NCI-H2196 (cell line): ENCODE data around the gene TMEM132A.
"Not testable (repeated sequence)": the region's sequence is repeated elsewhere in the genome, so short reads cannot be mapped to it uniquely, and the experiment has no call there.

Experiments
- DNase-seq: peaks from one replicate; lab custom pipeline; 2025; ENCODE audit not compliant: unreplicated experiment; lab: John Stamatoyannopoulos, UW

TMEM132A gene

DNA sequence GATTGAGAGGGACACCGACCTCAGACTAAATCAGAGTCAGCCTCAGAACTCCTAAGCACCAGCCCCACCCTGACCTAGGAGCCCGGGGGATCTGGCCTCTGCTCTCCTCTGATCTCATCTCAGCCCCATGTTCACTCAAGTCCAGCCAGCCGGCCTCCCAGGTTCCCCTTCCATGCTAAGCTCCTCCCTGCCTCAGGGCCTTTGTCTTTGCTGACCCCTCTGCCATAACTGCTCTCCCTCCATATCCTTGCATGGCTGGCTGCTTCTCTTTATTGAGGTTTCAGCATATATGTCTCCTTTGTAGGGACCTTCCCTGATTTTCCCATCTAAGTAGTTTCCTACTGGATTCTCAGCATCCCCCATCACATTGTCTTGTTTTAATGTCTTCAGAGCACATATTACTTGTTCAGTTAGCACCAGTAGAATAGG is 28.5 kb downstream of the TMEM132A start:
- DNase-seq: no peak

DNA sequence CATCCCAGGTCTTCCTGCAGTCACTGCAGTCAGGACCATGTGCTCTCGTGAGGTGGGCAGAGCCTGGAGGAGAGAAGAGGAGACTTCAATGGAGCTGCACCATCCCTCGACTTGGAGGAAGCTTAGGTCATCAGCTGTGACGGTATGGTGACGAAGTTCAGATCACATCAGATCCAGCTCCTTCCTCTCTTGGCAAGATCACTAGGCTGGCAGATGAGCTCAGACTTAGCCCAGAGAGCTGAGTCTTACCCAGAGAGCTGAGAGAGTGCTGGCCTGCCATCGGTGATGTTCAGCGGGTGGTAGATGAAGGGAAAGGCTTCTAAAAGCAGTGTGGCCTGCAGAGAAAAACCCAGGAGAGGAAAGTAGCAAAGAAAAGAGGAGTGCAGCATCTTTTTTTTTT is 29.5 kb downstream of the TMEM132A start:
- DNase-seq: no peak

DNA sequence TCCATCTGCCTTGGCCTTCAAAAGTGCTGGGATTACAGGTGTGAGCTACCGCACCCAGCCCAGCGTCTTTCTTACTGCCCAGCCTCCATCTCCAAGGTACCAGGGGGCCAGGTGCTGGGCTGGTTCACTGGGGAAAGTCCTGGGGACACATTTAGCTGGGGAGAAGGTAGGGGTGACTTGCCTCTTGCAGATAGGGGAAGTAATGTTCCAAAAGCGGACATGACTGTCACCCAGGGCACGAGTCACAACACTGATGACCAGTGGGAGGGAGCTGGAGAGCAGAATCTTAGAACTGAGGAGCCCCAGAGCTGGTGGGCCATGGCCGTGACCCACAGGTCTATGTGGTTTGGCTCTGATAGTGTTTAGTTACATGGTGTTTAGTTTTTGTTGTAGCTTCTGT is 30.2 kb downstream of the TMEM132A start:
- DNase-seq: no peak

DNA sequence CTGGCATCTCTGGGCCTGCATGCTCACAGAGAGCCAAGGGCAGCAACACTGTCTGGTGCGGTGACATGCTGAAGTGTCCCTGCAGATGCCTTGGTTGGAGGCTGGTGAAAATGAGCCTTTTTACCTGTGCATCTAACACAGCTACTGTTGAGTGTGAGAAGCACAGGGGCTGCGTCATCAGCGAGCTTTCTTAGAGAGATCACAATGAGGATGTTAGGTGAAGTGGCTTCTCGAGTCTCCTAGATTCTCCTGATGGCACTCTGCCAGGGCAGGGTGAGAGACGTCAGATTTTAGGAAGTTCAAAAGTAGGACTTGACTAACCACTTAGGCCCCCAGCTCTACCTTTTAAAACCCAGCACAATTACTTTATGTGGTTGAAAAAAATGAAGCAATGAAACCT is 31.3 kb downstream of the TMEM132A start:
- DNase-seq: no peak

DNA sequence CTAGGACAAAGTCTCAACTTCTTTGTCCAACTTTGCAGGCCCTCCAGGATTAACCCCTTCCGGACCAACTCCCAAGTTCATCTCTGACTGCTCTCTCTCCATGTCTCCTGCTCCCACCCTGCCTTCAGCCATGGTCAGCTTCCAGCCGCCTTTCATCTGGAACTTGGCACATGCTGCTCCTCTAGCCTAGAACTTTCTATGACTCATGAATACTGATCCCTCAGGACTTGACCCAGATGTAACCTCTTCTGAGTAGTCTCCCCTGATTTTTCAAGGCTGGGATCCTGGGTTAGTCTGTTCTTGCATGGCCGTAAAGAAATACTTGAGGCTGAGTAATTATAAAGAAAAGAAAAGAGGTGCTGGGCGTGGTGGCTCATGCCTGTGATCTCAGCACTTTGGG is 32.9 kb downstream of the TMEM132A start:
- no peak for DNase-seq

DNA sequence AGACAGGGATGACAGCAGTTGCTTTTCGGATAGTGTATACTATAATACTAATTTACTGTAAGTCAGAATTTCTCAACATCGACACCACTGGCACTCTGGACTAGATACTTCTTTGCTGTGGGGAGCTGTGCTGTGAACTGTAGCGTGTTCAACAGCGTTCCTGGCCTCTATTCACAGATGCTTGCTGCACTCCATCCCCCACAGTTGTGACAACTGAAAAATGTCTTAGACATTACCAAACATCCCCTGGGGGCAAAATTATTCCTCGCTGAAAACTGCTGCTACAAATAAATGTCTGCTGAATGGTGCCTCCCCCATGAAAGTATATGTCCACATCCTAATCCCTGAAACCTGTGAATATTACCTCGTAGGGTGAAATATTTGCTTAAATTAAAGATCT is 35.2 kb downstream of the TMEM132A start:
- no peak for DNase-seq

DNA sequence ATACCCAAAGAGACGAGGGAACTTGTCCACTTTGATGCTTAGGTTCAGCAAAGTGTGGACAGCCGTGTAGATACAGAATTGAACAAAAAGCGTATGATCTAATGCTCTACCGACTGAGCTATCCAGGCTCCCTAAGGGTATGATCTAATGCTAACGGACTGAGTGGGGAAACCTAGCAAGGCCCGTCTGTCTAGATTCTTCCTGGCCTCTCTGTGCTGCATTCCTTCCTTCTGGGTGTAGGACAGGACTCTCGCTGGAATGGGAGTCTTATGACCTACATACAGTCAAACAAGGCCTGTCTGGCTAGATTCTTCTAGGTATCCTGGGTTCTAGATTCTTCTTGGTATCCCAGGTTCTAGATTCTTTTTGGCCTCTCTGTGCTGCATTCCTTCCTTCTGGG is 36.1 kb downstream of the TMEM132A start:
- no peak for DNase-seq

DNA sequence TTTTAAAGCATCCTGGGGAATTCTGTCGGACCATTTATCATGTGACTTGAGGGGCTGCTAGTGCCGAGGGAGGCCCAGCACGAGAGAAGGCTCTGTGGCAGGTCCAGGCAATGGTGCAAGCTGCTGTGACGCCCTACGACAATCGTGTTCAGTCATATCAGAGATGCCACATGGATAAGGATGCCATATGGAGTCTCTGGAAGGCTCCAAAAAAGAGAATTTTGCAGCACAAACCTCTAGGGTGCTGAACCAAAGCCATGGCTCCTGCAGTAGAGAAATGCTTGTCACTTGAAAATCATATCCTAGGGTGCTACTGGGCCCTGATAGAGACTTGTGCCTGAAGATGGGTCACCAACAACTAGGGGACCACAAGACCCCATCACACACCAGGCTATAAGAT is 40.5 kb downstream of the TMEM132A start:
- no peak for DNase-seq

DNA sequence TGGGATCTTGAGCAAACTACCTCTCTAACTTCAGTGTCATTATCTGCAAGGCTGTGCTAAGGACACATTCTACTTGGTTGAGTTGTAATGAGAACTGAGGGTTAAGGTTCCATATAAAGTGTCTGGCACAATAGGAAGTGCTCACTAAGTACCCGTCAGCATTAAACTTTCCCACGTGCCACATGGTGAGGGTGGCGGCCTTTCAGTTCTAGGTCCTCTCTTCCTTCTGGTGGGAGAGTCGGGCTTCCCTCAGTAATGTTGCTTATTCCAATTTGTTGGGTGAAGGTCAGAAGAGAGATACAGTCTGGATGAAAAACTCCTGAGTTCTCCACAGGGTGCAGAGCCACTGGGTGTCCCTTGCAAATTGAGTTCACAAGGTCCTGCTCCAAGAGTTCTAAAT is 42.6 kb downstream of the TMEM132A start:
- DNase-seq: no peak

DNA sequence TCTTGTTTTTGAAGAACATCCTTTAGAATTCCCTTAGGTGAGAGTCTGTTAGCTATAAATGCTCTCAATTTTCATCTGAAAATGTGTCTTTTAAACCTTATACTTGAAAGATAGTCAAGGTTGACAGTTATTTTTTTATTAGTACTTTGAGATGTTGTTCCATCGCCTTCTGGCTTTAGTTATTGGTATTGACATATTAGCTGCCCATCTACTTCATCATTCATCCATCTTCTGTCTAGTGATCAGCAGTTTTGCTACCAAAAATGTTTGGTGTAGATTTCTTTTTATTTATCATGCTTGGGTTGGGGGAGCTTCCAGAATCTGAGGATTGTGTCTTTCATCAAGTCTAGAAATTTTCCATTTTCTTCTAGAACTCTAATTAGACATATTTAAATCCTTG is 44.0 kb downstream of the TMEM132A start:
- DNase-seq: no peak

DNA sequence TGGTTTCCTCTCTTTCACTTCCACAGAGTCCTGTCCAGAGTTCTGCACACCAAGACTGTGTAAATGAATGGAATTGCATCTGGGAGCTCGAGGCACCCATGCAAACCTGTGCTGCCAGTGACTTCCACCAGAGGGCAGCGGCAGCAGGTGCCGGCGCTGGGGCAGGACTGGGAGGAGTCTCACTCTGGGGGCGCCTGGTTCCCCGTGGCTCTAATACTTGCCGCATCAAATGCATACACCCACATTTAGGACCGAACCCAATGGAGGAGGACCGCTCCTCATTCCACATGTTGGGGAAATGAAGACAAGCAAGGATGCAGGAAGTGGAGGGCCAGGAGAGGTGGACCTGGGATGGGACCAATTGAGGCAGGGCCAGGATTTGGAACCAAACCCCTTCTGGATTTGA is 46.1 kb downstream of the TMEM132A start:
- DNase-seq: peak; percentile 32

DNA sequence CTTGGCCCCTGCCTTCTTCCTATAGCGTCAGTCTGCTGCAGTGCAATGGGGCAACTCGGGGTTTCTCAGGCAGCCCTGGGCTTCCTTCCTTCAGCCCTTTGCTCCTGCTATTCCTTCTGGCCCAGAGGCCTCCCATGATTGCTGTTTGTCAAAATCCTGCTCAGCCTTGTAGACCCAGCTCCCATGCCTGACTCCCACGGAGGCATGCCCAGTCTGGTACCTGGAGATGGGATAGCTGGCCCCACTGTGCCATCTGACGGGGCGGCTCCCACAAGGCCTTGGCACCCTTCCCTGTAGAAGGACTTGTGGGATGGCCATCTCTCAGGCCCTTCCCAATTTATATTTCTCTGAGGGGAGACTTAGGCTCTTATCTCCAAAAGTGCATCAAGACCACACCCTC is 46.6 kb downstream of the TMEM132A start:
- DNase-seq: no peak

DNA sequence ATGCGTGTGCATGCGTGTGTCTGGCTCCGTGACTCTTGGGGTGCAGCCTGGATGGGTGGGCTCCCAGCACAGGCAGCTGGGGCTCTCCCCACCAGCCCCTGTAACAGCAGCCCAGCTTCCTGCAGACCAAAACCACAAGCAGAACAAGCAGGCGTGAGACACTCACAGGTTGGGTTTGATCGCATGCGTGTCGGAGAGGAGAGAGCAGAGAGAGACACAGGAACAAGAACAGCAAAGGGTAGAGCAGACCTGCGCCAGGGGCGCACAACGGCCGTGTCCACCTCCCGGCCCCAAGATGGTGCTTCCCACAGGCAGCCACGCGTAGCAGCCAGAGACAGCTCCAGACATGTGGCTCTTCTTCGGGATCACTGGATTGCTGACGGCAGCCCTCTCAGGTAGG is 47.3 kb downstream of the TMEM132A start, which contains the start of gene CD6:
Gene CD6, plus strand, starts transcription at position 161 of the 400 bp plus-strand sequence. Its CDS starts 186 bp downstream, at position 347.
- DNase-seq: no peak

DNA sequence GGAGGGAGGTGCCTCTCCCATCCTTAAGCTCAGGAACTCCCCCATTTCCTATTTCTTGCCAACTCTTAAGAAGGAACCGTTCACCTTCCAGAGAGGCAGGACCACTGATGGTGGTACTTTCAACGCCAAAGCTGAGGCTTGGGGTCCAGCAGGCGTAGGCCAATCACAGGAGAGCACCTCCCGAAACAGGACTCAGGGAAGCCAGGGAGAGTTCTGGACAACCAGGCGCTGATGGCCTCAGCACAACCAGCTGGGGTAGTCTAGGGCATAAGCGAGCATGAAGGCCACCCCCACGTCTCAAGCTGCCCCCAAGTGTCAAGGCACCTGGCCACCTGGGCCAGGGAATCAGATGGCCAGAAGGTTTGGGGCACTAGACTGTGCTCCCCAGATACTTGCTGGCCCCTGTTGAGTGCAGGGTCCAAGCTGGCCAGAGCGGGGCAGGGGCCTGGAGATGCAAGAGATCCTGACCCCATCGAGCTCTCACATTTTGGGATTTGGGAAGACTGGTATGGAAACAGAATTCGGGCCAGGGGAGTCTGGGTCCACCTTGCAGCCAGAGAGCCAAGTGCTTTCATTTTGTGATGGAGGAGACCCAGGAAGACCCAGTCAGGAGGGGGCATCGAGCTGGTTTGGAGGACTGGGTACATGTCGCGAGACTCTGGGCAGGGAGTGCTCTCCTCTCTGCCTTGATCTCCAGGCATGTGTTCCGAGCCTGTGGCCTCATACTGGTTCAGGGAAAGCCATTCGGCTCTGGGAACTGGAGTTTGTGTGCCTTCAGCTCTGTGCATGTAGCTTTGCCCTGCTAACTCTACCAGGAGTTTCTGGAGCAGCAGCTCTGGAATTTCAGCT is 48.1 kb downstream of the TMEM132A start:
- no peak for DNase-seq

DNA sequence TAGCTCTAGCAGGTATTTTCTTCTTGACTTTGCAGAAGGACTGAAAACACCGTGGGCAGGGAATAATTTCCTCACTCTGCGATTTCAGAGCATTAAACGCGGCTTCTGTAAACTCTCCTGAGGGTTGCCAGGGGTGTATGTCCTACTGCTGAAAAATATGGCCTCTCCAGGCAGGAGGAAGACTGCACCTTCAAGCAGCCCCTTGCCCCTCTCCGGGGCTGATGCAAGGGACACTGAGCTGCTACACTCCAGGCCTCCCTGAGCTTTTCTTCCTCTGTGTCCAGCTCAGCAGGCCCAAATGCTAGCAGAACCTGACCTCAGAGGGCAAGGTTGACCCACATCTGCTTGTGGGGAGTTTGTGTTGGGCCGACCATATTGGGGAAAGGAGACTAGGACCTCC is 49.4 kb downstream of the TMEM132A start:
- no peak for DNase-seq

DNA sequence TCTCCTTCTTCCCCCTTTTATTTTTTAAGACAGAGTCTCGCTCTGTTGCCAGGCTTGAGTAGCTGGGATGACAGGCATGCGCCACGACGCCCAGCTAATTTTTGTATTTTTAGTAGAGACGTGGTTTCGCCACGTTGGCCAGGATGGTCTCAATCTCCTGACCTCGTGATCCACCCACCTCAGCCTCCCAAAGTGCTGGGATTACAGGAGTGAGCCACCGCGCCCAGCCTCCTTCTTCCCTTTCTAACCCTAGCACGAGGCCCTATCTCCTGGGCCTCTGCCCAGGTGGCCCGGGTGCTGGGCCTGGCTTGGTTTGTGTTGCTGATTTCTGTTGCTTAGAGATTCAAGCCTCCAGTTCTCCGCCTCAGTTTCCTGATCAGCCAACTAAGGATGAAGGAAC is 50.1 kb downstream of the TMEM132A start:
- DNase-seq: not testable (repeated sequence)

DNA sequence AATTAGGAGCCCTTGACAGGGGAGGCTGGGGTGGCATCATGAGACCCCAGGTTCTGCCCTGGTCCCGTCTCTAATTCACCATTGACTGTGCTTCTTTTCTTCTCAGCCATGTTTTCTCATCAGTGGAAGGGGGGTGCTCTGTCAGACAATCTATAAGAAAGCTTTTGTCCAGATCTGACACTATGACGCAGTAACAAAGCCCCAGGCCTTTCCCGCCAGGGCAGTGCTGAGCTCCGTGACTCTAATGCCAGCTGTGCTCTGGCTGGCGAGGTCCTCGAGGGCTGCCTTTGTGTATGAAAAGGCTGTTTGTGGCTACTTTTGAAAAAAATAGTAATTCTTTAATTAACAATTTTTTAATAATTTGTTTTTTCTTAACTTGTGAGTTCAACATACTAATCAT is 50.5 kb downstream of the TMEM132A start:
- no peak for DNase-seq

DNA sequence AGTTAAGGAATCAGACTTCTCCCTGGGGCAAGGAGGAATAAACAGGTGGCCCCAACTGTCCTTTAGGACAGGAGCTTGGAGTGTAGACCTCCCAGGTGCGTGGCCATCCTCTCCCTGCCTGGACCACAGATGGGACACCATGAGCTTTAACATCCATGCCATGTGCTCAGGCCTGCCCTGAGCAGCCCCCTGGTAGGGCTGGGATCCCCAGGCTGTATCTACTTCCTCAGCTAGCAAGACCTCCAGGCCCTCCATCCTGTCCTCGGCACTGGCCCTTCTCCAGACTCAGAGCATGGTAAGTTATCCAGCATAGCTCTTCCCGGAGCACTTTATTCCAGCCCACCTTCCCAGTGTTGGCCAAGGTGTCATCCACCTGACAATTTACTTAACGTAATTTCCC is 53.0 kb downstream of the TMEM132A start:
- no peak for DNase-seq

DNA sequence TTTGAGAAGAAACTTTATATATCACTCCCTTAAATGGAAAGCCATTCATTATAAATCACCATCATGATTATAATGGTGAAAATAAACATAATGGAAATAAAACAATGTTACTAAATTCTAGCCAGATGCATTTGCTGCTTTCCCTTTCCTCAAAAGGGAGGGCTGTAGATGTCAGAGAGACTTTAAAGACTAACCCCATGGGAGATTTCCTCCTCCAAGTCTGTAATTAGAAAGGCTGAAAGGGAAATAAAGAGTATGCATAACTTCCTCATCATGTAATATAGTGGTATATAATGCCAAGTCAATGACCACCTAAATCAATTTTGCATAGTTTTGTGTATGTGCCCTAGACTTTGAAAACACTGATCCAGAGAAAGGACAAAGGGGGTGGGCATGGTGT is 53.6 kb downstream of the TMEM132A start:
- no peak for DNase-seq

DNA sequence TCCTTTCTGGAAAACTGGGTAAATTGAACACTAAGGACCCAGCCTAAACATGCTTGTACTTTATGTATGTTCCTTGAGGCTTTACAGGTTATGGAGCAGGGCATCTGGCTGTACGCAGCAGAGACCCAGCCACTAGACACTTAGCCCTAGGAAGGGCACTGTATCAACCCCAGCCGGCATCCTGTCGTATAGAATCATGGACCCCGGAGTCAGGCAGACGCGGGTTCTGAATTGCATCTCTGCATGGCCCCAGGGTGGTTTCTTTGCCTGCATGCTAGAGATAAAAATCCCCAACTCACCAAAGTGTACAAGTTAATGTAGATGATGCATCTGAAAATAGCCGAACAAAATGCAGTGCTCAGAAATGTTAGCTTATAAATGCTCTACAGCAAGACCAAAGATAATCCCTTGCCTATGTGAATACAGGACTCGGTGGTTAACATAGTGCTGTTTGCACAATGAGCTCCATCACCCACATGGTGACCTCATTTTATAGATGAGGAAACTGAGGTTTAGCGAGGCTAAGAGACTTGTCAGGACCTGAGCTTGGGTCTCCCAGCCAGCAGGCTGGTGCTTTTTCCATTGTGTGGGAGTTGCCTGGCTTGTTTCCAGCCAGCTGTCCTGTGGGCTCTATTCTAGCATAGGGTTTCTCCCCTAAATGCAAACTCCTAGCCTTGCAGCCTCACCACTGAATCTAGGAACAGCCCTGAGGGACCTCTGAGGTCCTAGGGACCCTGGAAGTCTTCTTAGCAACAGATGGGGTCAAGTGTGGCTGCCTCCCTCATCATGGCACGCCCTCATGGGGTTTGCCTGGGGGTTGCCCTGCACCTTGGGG is 54.5 kb downstream of the TMEM132A start:
- no peak for DNase-seq

DNA sequence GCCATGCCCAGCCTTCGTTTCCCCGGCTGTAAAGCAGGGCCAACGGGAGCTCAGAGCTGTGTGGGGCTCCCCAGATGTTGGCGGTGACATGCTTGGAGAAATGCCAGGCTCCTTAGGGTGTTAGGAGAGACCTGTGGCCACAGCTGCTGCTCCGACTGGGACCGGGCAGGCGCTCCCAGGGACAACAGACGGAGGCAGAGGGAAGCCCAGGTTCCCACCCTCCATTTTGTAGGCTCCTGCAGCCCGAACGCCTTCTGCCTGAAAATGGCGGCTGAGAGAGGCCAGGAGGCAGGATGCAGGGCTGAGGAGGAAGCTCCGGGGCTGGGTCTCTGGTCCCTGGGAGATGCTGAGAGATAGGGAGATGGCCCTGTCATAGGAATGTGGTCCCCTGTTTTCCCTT is 57.3 kb downstream of the TMEM132A start:
- no peak for DNase-seq

DNA sequence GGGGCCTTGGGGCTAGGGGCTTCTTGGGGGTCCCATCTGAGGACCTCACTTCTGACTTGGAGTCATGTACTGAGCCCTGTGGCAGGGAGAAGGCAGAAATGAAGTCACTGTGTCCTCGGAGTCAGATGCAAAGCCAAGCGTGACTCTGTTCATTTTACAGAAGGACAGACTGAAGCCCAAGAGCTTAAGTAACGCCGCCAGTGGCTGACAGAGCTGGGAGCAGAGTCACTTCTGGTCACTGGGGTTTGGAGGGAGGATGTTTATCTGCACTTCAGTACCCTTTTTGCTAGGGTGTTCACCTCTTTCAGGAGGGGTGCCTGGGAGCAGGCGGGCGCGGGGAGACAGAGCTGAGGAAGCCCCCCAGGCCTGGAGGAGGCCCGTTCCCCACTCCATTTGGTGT is 57.9 kb downstream of the TMEM132A start:
- no peak for DNase-seq
